H1 (cell line): ENCODE results near the gene KPNA6. TPM values are rescaled to one million over a fixed set of nuclear protein-coding genes. Genes with fewer than 3 reads are reported as not detected.

ENCODE experiments used
- CTCF ChIA-PET: fragments of 300-600 bp; sonication (Branson Sonifier 250); formaldehyde crosslinking; loops from one replicate; lab custom pipeline; 2021; ENCODE audit not compliant: partially characterized antibody; lab: Charles Lee
- POLR2A ChIA-PET: fragments of 300-600 bp; sonication (Branson Sonifier 250); formaldehyde crosslinking; loops from one replicate; lab custom pipeline; 2021; ENCODE audit warnings: inconsistent platforms; ENCODE audit not compliant: partially characterized antibody; lab: Charles Lee
- DNase-seq, 2 experiments: peaks; one replicate each; pipeline versions ENCODE4 v3.0.0 to v3.0.0-alpha.2; 2010 to 2022; ENCODE audit warnings: low spot score in 2 of 2, low read depth in 1 of 2, mixed read lengths in 1 of 2
- FAIRE-seq: peaks from 2 replicates; lab custom pipeline; 2011; peaks lifted over from hg19 to GRCh38; lab: Jason Lieb, UNC
- H2AFZ ChIP-seq: 2 replicates; pipeline ENCODE4 v1.8.1; 2012; ENCODE audit warnings: low read length, inconsistent platforms
- H2AK5ac ChIP-seq: 2 replicates; pipeline ENCODE4 v1.6.1; 2013; ENCODE audit warnings: low read depth, low read length
- H2BK120ac ChIP-seq: replicated peaks from 2 replicates; pipeline ENCODE3; 2013; ENCODE audit warnings: low read depth, low read length, inconsistent platforms
- H2BK12ac ChIP-seq: 2 replicates; pipeline ENCODE4 v1.6.1; 2013; ENCODE audit warnings: low read depth, low read length
- H2BK15ac ChIP-seq: 2 replicates; pipeline ENCODE4 v1.6.1; 2013; ENCODE audit warnings: low read length
- H2BK20ac ChIP-seq: 2 replicates; pipeline ENCODE4 v1.6.1; 2013; ENCODE audit warnings: low read length
- H2BK5ac ChIP-seq: 2 replicates; pipeline ENCODE4 v1.6.1; 2013; ENCODE audit warnings: low read depth, low read length
- H3K14ac ChIP-seq: 2 replicates; pipeline ENCODE4 v1.6.1; 2013; ENCODE audit warnings: inconsistent platforms; ENCODE audit not compliant: insufficient read length
- H3K18ac ChIP-seq: 2 replicates; pipeline ENCODE4 v1.6.1; 2013; ENCODE audit warnings: low read length; ENCODE audit errors: extremely low read depth
- H3K23ac ChIP-seq: 2 replicates; pipeline ENCODE4 v1.6.1; 2013; ENCODE audit warnings: inconsistent platforms; ENCODE audit not compliant: insufficient read length
- H3K23me2 ChIP-seq: 2 replicates; pipeline ENCODE4 v1.6.1; 2013; ENCODE audit warnings: low read depth, low read length
- H3K27ac ChIP-seq: 2 replicates; pipeline ENCODE4 v1.6.1; 2011; ENCODE audit warnings: low read depth, low read length, inconsistent platforms
- H3K27me3 ChIP-seq, 4 experiments: replicated peaks in 1 of 4; 1 replicate in 1 of 4; 2 replicates in 3 of 4; pipeline versions ENCODE4 v1.6.1 to v1.8.1; 2011 to 2013; ENCODE audit warnings: low read length in 3 of 4, mild to moderate bottlenecking in 3 of 4, inconsistent platforms in 2 of 4, mixed read lengths in 2 of 4, moderate library complexity in 1 of 4; ENCODE audit not compliant: control insufficient read depth in 3 of 4, insufficient read depth in 3 of 4; ENCODE audit errors: extremely low read depth in 1 of 4
- H3K36me3 ChIP-seq, 4 experiments: 2 replicates each; pipeline versions ENCODE4 v1.6.1 to v1.8.1; 2011 to 2013; ENCODE audit warnings: mild to moderate bottlenecking in 4 of 4, low read length in 3 of 4, moderate library complexity in 2 of 4, control low read depth in 1 of 4, inconsistent platforms in 1 of 4; ENCODE audit not compliant: insufficient read depth in 4 of 4, control insufficient read depth in 2 of 4
- H3K4ac ChIP-seq: replicated peaks from 2 replicates; pipeline ENCODE3; 2013; ENCODE audit warnings: low read length, low read depth, mixed read lengths, inconsistent platforms; ENCODE audit not compliant: insufficient read length
- H3K4me1 ChIP-seq, 4 experiments: replicated peaks in 1 of 4; 1 replicate in 1 of 4; 2 replicates in 3 of 4; pipeline versions ENCODE4 v1.6.1 to v1.8.1; 2011 to 2013; ENCODE audit warnings: low read length in 3 of 4, inconsistent platforms in 2 of 4, mixed read lengths in 1 of 4; ENCODE audit not compliant: insufficient read depth in 4 of 4, control insufficient read depth in 3 of 4
- H3K4me2 ChIP-seq, 2 experiments: 2 replicates each; pipeline versions ENCODE4 v1.6.1 to v1.8.1; 2011 to 2013; ENCODE audit warnings: low read depth in 2 of 2, low read length in 2 of 2, control low read depth in 1 of 2, inconsistent platforms in 1 of 2, mild to moderate bottlenecking in 1 of 2; ENCODE audit not compliant: insufficient read depth in 1 of 2
- H3K4me3 ChIP-seq, 4 experiments: fragments of 200-600, 300-600 bp in 1 of 4; sonication (generic), shearing (Covaris generic), sonication (Bioruptor Twin) in 1 of 4; 2 replicates each; pipeline versions ENCODE4 v1.5.1 to v1.8.1; 2011 to 2016; ENCODE audit warnings: low read length in 4 of 4, low read depth in 3 of 4, control low read depth in 2 of 4, inconsistent platforms in 2 of 4, mild to moderate bottlenecking in 2 of 4, mixed read lengths in 1 of 4, moderate library complexity in 1 of 4; ENCODE audit not compliant: insufficient read depth in 2 of 4; ENCODE audit errors: extremely low read depth in 1 of 4
- H3K56ac ChIP-seq: replicated peaks from 2 replicates; pipeline ENCODE3; 2013; ENCODE audit warnings: low read depth, mild to moderate bottlenecking, mixed read lengths, low read length, inconsistent platforms; ENCODE audit not compliant: insufficient read length
- H3K79me1 ChIP-seq: 2 replicates; pipeline ENCODE4 v1.6.1; 2013; ENCODE audit warnings: low read depth, low read length, control low read depth
- H3K79me2 ChIP-seq, 2 experiments: 2 replicates each; pipeline versions ENCODE4 v1.6.1 to v1.8.1; 2012 to 2013; ENCODE audit warnings: low read length in 2 of 2, mild to moderate bottlenecking in 2 of 2, inconsistent platforms in 1 of 2; ENCODE audit not compliant: insufficient read depth in 2 of 2, control insufficient read depth in 1 of 2
- H3K9ac ChIP-seq, 4 experiments: replicated peaks in 1 of 4; 1 replicate in 1 of 4; 2 replicates in 3 of 4; pipeline versions ENCODE4 v1.6.1 to v1.8.1; 2011 to 2013; ENCODE audit warnings: low read depth in 3 of 4, low read length in 3 of 4, control low read depth in 2 of 4, mild to moderate bottlenecking in 2 of 4, moderate library complexity in 2 of 4, inconsistent platforms in 1 of 4; ENCODE audit errors: extremely low read depth in 1 of 4
- H3K9me3 ChIP-seq, 2 experiments: 2 replicates each; pipeline versions ENCODE4 v1.6.1 to v1.8.1; 2012 to 2013; ENCODE audit warnings: mild to moderate bottlenecking in 2 of 2, moderate library complexity in 2 of 2, control low read depth in 1 of 2, inconsistent platforms in 1 of 2, low read depth in 1 of 2, low read length in 1 of 2, mixed read lengths in 1 of 2; ENCODE audit not compliant: insufficient read depth in 2 of 2
- H4K20me1 ChIP-seq, 2 experiments: replicated peaks in 1 of 2; 2 replicates each; pipeline versions ENCODE3 to v1.8.1; 2011 to 2013; ENCODE audit warnings: inconsistent platforms in 2 of 2, low read length in 2 of 2, mild to moderate bottlenecking in 1 of 2; ENCODE audit not compliant: insufficient read depth in 2 of 2, control insufficient read depth in 1 of 2
- H4K5ac ChIP-seq: 2 replicates; pipeline ENCODE4 v1.6.1; 2013; ENCODE audit warnings: low read length, low read depth, mixed read lengths, inconsistent platforms; ENCODE audit not compliant: insufficient read length
- H4K8ac ChIP-seq: 2 replicates; pipeline ENCODE4 v1.8.0; 2013; ENCODE audit warnings: mild to moderate bottlenecking, moderate library complexity, low read length, inconsistent platforms; ENCODE audit not compliant: insufficient read depth; ENCODE audit errors: extremely low read depth
- H4K91ac ChIP-seq: replicated peaks from 2 replicates; pipeline ENCODE3; 2013; ENCODE audit warnings: low read length, mixed read lengths, inconsistent platforms; ENCODE audit not compliant: insufficient read length
- BACH1 ChIP-seq: IDR thresholded peaks from 2 replicates; pipeline ENCODE4 v1.6.1; 2012; ENCODE audit warnings: low read length, improper control_type of control experiment
- GABPA ChIP-seq: IDR thresholded peaks from 2 replicates; pipeline ENCODE4 v1.6.1; 2011; ENCODE audit warnings: mild to moderate bottlenecking, low read length, moderate library complexity, borderline replicate concordance; ENCODE audit not compliant: insufficient read depth
- RAD21 ChIP-seq, 2 experiments: IDR thresholded peaks in 1 of 2; conservative IDR thresholded peaks in 1 of 2; 2 replicates each; pipeline ENCODE4 v1.6.1; 2011; ENCODE audit warnings: low read depth in 2 of 2, low read length in 2 of 2, improper control_type of control experiment in 1 of 2, inconsistent platforms in 1 of 2, mild to moderate bottlenecking in 1 of 2, moderate library complexity in 1 of 2
- WGBS, 2 experiments: shearing (Covaris generic) in 1 of 2; methylation state at CpG; one replicate each; pipeline versions ENCODE4 v1.1.6 to v1.1.7; 2013 to 2015; ENCODE audit warnings: low lambda C conversion rate in 2 of 2, mixed read lengths in 2 of 2, inconsistent platforms in 1 of 2, low coverage in 1 of 2, missing lambda C conversion rate in 1 of 2; ENCODE audit not compliant: insufficient replicate concordance in 2 of 2, insufficient coverage in 1 of 2, insufficient read length in 1 of 2; ENCODE audit errors: extremely low coverage in 1 of 2, missing lambda C conversion rate in 1 of 2; 5-methylcytosine and 5-hydroxymethylcytosine counted together
- polyA plus RNA-seq, 7 experiments: library from polyadenylated mRNA; depleted of rRNA in 3 of 7; stranded (reverse) in 5 of 7; unstranded in 2 of 7; fragments of >200 nt in 5 of 7; fragments of 200-250 nt in 2 of 7; gene quantifications; 1 replicate in 5 of 7; 2 replicates in 1 of 7; 4 replicates in 1 of 7; pipeline versions ENCODE4 v1.2.1 to v1.2.3, GENCODE V29; 2011 to 2013; ENCODE audit warnings: missing spikeins in 2 of 7, mixed read lengths in 2 of 7
- total RNA-seq: library from RNA; stranded (reverse); fragmentation: NEBNext Ultra II Directional; extraction: Animal tissue kit (Norgen Biotek cat#: 25700); gene quantifications from 2 replicates; pipeline ENCODE4 v1.2.1, GENCODE V29; 2021

The KPNA6 gene
- total and polyA plus RNA-seq, 2 of the 8 experiments (the other 6 are each of a cell fraction or from before 2014, with no cell fraction given) = 24.2 to 120 TPM

DNA sequence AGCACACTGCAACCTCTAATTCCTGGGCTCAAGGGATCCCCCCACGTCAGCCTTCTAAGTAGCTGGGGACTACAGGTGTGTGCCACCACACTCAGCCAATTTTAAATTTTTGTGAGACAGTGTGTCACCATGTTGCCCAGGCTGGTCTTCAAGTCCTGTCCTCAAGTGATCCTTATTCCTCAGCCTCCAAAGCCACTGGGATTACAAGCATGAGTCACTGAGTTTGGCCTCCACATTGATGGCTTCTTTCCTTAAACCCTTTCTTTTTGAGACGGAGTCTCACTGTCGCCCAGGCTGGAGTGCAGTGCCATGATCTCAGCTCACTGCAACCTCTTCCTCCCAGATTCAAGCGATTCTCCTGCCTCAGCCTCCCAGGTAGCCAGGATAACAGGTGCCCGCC lies 7.6 kb downstream of the KPNA6 start:
- Histone ChIP-seq H3K9ac (no peak overlapping the region), H3K4me3 (no peak overlapping the region), H2BK15ac (no peak overlapping the region), H3K56ac (no peak overlapping the region), H4K5ac (no peak overlapping the region), H3K9me3 (no peaks in the 10 kb centered on the region), H2AFZ (no peak overlapping the region), H2BK20ac (no peak overlapping the region), H4K20me1 (peaks cover 6 to 15% of the 10 kb centered on the region in 2 experiments), H3K27me3 (no peaks in the 10 kb centered on the region), H3K23me2 (no peaks in the 10 kb centered on the region), H3K4me2 (no peak overlapping the region), H3K79me1 (peaks cover 3% of the 10 kb centered on the region; the same call in 1 of the 2 replicates), H3K4me1 (no peaks in the 10 kb centered on the region), H3K4ac (no peak overlapping the region), H2BK120ac (no peak overlapping the region), H3K18ac (no peak overlapping the region), H4K8ac (no peak overlapping the region), H3K14ac (no peak overlapping the region), H3K79me2 (peaks cover 17 to 89% of the 10 kb centered on the region in 2 experiments; a peak in 3 of 4 replicates), H3K23ac (no peak overlapping the region), H2AK5ac (no peak overlapping the region), H3K36me3 (no peaks in the 10 kb centered on the region), H4K91ac (no peak overlapping the region), H2BK12ac (no peak overlapping the region), H3K27ac (no peak overlapping the region), H2BK5ac (no peak overlapping the region)
- WGBS, 2 experiments = 94% methylated on average over 5 of the region's 5 CpGs; no CpG with 5 or more reads in 1 of the 2 experiments
- ChIA-PET POLR2A (no interaction called here), CTCF (interaction anchor here (0.7 to 0.9 kb wide), 2 partner anchors 27 to 194 kb away, joined by 3 read pairs; no protein-coding TSS in a partner anchor)
- DNase-seq = no peak
- no peak for FAIRE-seq
- TF ChIP-seq RAD21 (IDR thresholded peaks at IDR 0.05 in 1 of 2, conservative IDR thresholded peaks at IDR 0.05 in 1 of 2; ENCODE audit: low read depth in 2 of 2, low read length in 2 of 2) (no peak), GABPA (no peak), BACH1 (no peak)
